ENCODE measurements around the gene PAK6.

- TF ChIP-seq CTCF (IDR thresholded peaks at IDR 0.05; ENCODE audit: insufficient read depth, low read length, poor library complexity, severe bottlenecking) (no peak), EZH2phosphoT487 (conservative IDR thresholded peaks at IDR 0.05; ENCODE audit: low read length) (no peak)
These were observed 12.8 kb downstream of the PAK6 start for GRCh38 chr15:40251486-40252140.
